IPS DF 4.7 (cell line): ENCODE results near the gene SLC39A11.
"Not testable (repeated sequence)": the region's sequence is repeated elsewhere in the genome, so short reads cannot be mapped to it uniquely, and the experiment has no call there.

Experiments used
- DNase-seq: peaks from one replicate; pipeline ENCODE4 v3.0.0-alpha.2; 2013; ENCODE audit warnings: low spot score; ENCODE audit errors: extremely low read depth

SLC39A11 gene

GRCh38 chr17:72922219-72922618 is 170.3 kb downstream of the SLC39A11 start:
- DNase-seq: no peak

- no peak for DNase-seq
Measured at GRCh38 chr17:72921347-72922054, 171.0 kb downstream of the SLC39A11 start.

- no peak for DNase-seq
Measured at GRCh38 chr17:72920513-72920912, 172.0 kb downstream of the SLC39A11 start.

- DNase-seq: no peak
Measured at GRCh38 chr17:72916991-72917390, 175.5 kb downstream of the SLC39A11 start.

GRCh38 chr17:72915625-72916081 is 176.8 kb downstream of the SLC39A11 start:
- no peak for DNase-seq

GRCh38 chr17:72913142-72913682 is 179.3 kb downstream of the SLC39A11 start:
- DNase-seq: no peak

GRCh38 chr17:72906306-72906705 is 186.2 kb downstream of the SLC39A11 start:
- DNase-seq: no peak

- no peak for DNase-seq
Measured at GRCh38 chr17:72903522-72903921, 189.0 kb downstream of the SLC39A11 start.

- no peak for DNase-seq
Measured at GRCh38 chr17:72901657-72902056, 190.8 kb downstream of the SLC39A11 start.

GRCh38 chr17:72901083-72901482 is 191.4 kb downstream of the SLC39A11 start:
- DNase-seq: no peak

- no peak for DNase-seq
Measured at GRCh38 chr17:72900654-72900971, 191.9 kb downstream of the SLC39A11 start.

- no peak for DNase-seq
Measured at GRCh38 chr17:72898725-72899124, 193.8 kb downstream of the SLC39A11 start.

GRCh38 chr17:72896288-72896687 is 196.2 kb downstream of the SLC39A11 start:
- not testable (repeated sequence) for DNase-seq

- DNase-seq: no peak
Measured at GRCh38 chr17:72891627-72892026, 200.9 kb downstream of the SLC39A11 start.

GRCh38 chr17:72890711-72891110 is 201.8 kb downstream of the SLC39A11 start:
- DNase-seq: no peak

- DNase-seq: no peak
Measured at GRCh38 chr17:72887917-72888316, 204.6 kb downstream of the SLC39A11 start.

- DNase-seq: no peak
Measured at GRCh38 chr17:72887322-72887721, 205.2 kb downstream of the SLC39A11 start.

GRCh38 chr17:72886622-72887021 is 205.9 kb downstream of the SLC39A11 start:
- no peak for DNase-seq

- DNase-seq: no peak
Measured at GRCh38 chr17:72884066-72884465, 208.4 kb downstream of the SLC39A11 start.

GRCh38 chr17:72883351-72883750 is 209.1 kb downstream of the SLC39A11 start:
- DNase-seq: no peak

- no peak for DNase-seq
Measured at GRCh38 chr17:72882426-72882825, 210.1 kb downstream of the SLC39A11 start.

- DNase-seq: no peak
Measured at GRCh38 chr17:72879877-72880276, 212.6 kb downstream of the SLC39A11 start.

GRCh38 chr17:72878975-72879660 is 213.4 kb downstream of the SLC39A11 start:
- no peak for DNase-seq
